ENCODE results near the gene PLAGL2. TPM values are rescaled to one million over a fixed set of nuclear protein-coding genes. Genes with fewer than 3 reads are reported as not detected.

The PLAGL2 gene
- total and polyA plus RNA-seq, 2 donors from 2014 or later = 3.8 to 9.2 TPM

- H3K27ac ChIP-seq (ENCODE audit: low read depth in 2 of 2, low read length in 2 of 2) = no peak overlapping the region
- DNase-seq = no peak
- no peak overlapping the region for H3K9ac ChIP-seq (ENCODE audit: low read length in 3 of 3)
- H3K27me3 ChIP-seq (ENCODE audit: control insufficient read depth, insufficient read depth, low read length) = no peaks in the 10 kb centered on the region
- no peak overlapping the region for H3K4me3 ChIP-seq (ENCODE audit: low read length in 3 of 3)
- H3K9me3 ChIP-seq (ENCODE audit: control insufficient read depth in 2 of 3, insufficient read depth in 1 of 3, low read length in 3 of 3) = no peaks in the 10 kb centered on the region
- intact Hi-C loops (cut with DNase I) = no loop called here
- TF ChIP-seq CTCF (IDR thresholded peaks at IDR 0.05; ENCODE audit: borderline replicate concordance, extremely low read depth, insufficient read depth) = no peak
- H3K36me3 ChIP-seq (ENCODE audit: control insufficient read depth in 2 of 3, insufficient read depth in 3 of 3, low read length in 3 of 3) = no peaks in the 10 kb centered on the region
- H3K4me1 ChIP-seq (ENCODE audit: control insufficient read depth in 2 of 3, insufficient read depth in 2 of 3, low read depth in 1 of 3, low read length in 3 of 3) = peaks cover 0 to 5% (median 3%) of the 10 kb centered on the region in 3 donors
- no peak for FAIRE-seq
Observed at GRCh38 chr20:32244150-32244823, 36.7 kb upstream of the PLAGL2 start.

- H3K27ac ChIP-seq (ENCODE audit: low read depth in 2 of 2, low read length in 2 of 2) = no peak overlapping the region
- no peaks in the 10 kb centered on the region for H3K27me3 ChIP-seq (ENCODE audit: control insufficient read depth, insufficient read depth, low read length)
- DNase-seq (no peak), FAIRE-seq (no peak)
- TF ChIP-seq CTCF (IDR thresholded peaks at IDR 0.05; ENCODE audit: borderline replicate concordance, extremely low read depth, insufficient read depth) = no peak
- H3K4me3 ChIP-seq (ENCODE audit: low read length in 3 of 3) = no peak overlapping the region
- H3K9ac ChIP-seq (ENCODE audit: low read length in 3 of 3) = no peak overlapping the region
- peaks cover 0 to 6% (median 5%) of the 10 kb centered on the region in 3 donors for H3K4me1 ChIP-seq (ENCODE audit: control insufficient read depth in 2 of 3, insufficient read depth in 2 of 3, low read depth in 1 of 3, low read length in 3 of 3)
- H3K9me3 ChIP-seq (ENCODE audit: control insufficient read depth in 2 of 3, insufficient read depth in 1 of 3, low read length in 3 of 3) = no peaks in the 10 kb centered on the region
- intact Hi-C loops (cut with DNase I) = no loop called here
- no peaks in the 10 kb centered on the region for H3K36me3 ChIP-seq (ENCODE audit: control insufficient read depth in 2 of 3, insufficient read depth in 3 of 3, low read length in 3 of 3)
Observed at GRCh38 chr20:32241807-32242206, 34.3 kb upstream of the PLAGL2 start.

- peaks cover 2 to 5% (median 2%) of the 10 kb centered on the region in 3 donors for H3K36me3 ChIP-seq (ENCODE audit: control insufficient read depth in 2 of 3, insufficient read depth in 3 of 3, low read length in 3 of 3)
- TF ChIP-seq CTCF (IDR thresholded peaks at IDR 0.05; ENCODE audit: borderline replicate concordance, extremely low read depth, insufficient read depth) = no peak
- intact Hi-C loops (cut with DNase I) = no loop called here
- FAIRE-seq (no peak), DNase-seq (peak in 3 of 5 donors; percentile 15 to 35 (median 28))
- H3K9me3 ChIP-seq (ENCODE audit: control insufficient read depth in 2 of 3, insufficient read depth in 1 of 3, low read length in 3 of 3) = no peaks in the 10 kb centered on the region
- H3K27me3 ChIP-seq (ENCODE audit: control insufficient read depth, insufficient read depth, low read length) = no peaks in the 10 kb centered on the region
- H3K9ac ChIP-seq (ENCODE audit: low read length in 3 of 3) = no peak overlapping the region
- peaks cover 0 to 7% (median 5%) of the 10 kb centered on the region in 3 donors for H3K4me1 ChIP-seq (ENCODE audit: control insufficient read depth in 2 of 3, insufficient read depth in 2 of 3, low read depth in 1 of 3, low read length in 3 of 3)
- H3K4me3 ChIP-seq (ENCODE audit: low read length in 3 of 3) = no peak overlapping the region
- H3K27ac ChIP-seq (ENCODE audit: low read depth in 2 of 2, low read length in 2 of 2) = no peak overlapping the region
Observed at GRCh38 chr20:32240205-32240604, 32.7 kb upstream of the PLAGL2 start.
